ENCODE results near the gene RNF213. TPM values are rescaled to one million over a fixed set of nuclear protein-coding genes. Genes with fewer than 3 reads are reported as not detected.
"Not testable (repeated sequence)": the region's sequence is repeated elsewhere in the genome, so short reads cannot be mapped to it uniquely, and the experiment has no call there.

The RNF213 gene
- total RNA-seq, 1 experiment from 2014 or later, result 44.5 TPM

DNA sequence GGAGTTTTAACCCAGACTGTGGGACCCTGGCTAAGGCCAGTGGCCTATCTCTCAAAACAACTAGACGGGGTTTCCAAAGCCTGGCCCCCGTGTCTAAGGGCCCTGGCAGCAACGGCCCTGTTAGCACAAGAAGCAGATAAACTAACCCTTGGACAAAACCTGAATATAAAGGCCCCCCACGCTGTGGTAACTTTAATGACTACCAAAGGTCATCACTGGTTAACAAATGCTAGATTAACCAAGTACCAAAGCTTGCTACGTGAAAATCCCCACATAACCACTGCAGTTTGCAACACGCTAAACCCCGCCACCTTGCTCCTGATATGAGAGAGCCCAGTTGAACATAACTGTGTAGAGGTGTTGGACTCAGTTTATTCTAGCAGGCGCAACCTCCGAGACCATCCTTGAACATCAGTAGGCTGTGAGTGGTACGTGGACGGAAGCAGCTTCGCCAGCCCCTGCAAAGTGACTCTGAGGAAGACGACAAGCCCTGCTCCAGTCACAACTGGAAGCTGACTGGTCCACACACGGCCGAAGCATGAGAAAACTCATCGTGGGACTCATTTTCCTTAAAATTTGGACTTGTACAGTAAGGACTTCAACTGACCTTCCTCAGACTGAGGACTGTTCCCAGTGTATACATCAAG is 149.9 kb downstream of the RNF213 start:
- BruUV-seq (replicated peaks); intact Hi-C loops (cut with micrococcal nuclease); H3K9ac ChIP-seq (ENCODE audit: low read length); H2AFZ ChIP-seq (ENCODE audit: low read depth, low read length, poor library complexity, severe bottlenecking); H3K4me2 ChIP-seq (ENCODE audit: low read length); ATAC-seq; DNase-seq (ENCODE audit: low read depth, low spot score); H3K27me3 ChIP-seq (ENCODE audit: insufficient read depth, low read length); H3K36me3 ChIP-seq (ENCODE audit: control insufficient read depth in 1 of 2, insufficient read depth in 2 of 2, low read length in 2 of 2); H3K4me3 ChIP-seq (replicated peaks in 1 of 2; ENCODE audit: low read depth in 1 of 2, low read length in 2 of 2); CTCF ChIA-PET; H3K79me2 ChIP-seq (ENCODE audit: insufficient read depth, low read length); H3K9me2 ChIP-seq (ENCODE audit: insufficient read depth); H3K9me3 ChIP-seq (ENCODE audit: control insufficient read depth in 1 of 2, insufficient read depth in 1 of 2, low read depth in 1 of 2, low read length in 2 of 2); POLR2A ChIA-PET; H4K20me1 ChIP-seq (ENCODE audit: insufficient read depth); H3K4me1 ChIP-seq (ENCODE audit: control insufficient read depth in 1 of 2, insufficient read depth in 2 of 2, low read length in 2 of 2); RAD21 ChIA-PET (ENCODE audit: low non-redundant PET in 1 of 2, low total read pairs in 2 of 2, uncharacterized antibody in 2 of 2, unreplicated experiment in 2 of 2); H3K27ac ChIP-seq (ENCODE audit: low read depth, low read length): not testable (repeated sequence)

DNA sequence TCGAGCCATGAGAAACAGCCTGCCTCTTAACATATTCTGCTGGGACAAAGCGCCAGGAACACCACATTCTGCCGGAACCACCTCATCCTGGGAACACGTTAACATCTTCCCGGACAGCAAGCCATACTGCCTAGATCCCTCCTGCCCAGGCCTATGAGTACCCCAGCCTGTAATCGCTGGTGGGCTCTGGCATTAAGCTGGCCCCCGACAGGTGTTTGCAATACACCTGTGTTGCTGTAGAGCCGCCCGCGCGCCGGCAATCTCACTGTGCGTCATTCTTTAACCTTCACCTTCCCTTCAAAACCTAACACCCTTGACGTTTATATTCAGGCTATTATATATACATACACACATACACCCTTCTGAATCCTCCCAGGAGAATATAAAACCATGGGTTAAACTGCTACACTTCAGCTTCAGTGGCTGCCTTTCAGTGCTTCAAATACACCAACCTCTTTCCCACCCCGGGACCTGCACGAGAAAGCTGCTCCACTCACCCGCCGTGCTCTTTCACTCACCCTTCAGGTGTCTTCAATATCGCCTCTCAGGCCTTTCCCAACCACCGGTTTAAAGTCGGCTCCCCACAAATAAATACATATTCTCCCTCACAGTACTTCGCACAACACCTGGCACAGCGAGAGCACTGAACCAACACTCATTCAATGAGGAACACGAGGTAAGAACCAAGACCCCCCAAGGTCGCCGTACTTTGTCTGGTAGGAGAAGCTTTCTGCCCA is 153.3 kb downstream of the RNF213 start:
- no peaks in the 10 kb centered on the region for H3K9me2 ChIP-seq (ENCODE audit: insufficient read depth)
- H3K9me3 ChIP-seq (ENCODE audit: control insufficient read depth in 1 of 2, insufficient read depth in 1 of 2, low read depth in 1 of 2, low read length in 2 of 2), result no peaks in the 10 kb centered on the region
- H3K79me2 ChIP-seq (ENCODE audit: insufficient read depth, low read length), result peaks cover 23% of the 10 kb centered on the region
- TF ChIP-seq RAD21 (IDR thresholded peaks at IDR 0.05; ENCODE audit: low read depth) (no peak), SP1 (IDR thresholded peaks at IDR 0.05; ENCODE audit: low read depth) (no peak), ZNF274 (IDR thresholded peaks at IDR 0.05; ENCODE audit: low read depth, low read length) (no peak), ELF1 (IDR thresholded peaks at IDR 0.05; ENCODE audit: borderline replicate concordance, low read depth) (no peak)
- no peak for ATAC-seq
- peak overlapping the region; percentile 99 to 100 for H3K4me3 ChIP-seq (replicated peaks in 1 of 2; ENCODE audit: low read depth in 1 of 2, low read length in 2 of 2)
- H3K4me1 ChIP-seq (ENCODE audit: control insufficient read depth in 1 of 2, insufficient read depth in 2 of 2, low read length in 2 of 2), result peaks cover 12 to 15% of the 10 kb centered on the region in 2 experiments; a peak in 3 of 4 replicates
- H3K4me2 ChIP-seq (ENCODE audit: low read length), result peak overlapping the region; percentile 92
- ChIA-PET POLR2A (no interaction called here), RAD21 (ENCODE audit: low non-redundant PET in 1 of 2, low total read pairs in 2 of 2, uncharacterized antibody in 2 of 2, unreplicated experiment in 2 of 2) (no interaction called here), CTCF (interaction anchor here (1.4 kb wide), 1 partner anchor 312 kb away, joined by 4 read pairs; the partner anchor contains the start of gene GAA)
- H3K27me3 ChIP-seq (ENCODE audit: insufficient read depth, low read length), result no peaks in the 10 kb centered on the region
- peaks cover 0 to 11% of the 10 kb centered on the region in 2 experiments; a peak in 1 of 4 replicates for H3K36me3 ChIP-seq (ENCODE audit: control insufficient read depth in 1 of 2, insufficient read depth in 2 of 2, low read length in 2 of 2)
- no peak overlapping the region for H2AFZ ChIP-seq (ENCODE audit: low read depth, low read length, poor library complexity, severe bottlenecking)
- H3K27ac ChIP-seq (ENCODE audit: low read depth, low read length), result no peak overlapping the region
- TSS peak; percentile 41 for BruUV-seq (replicated peaks)
- intact Hi-C loops (cut with micrococcal nuclease), result no loop called here
- DNase-seq (ENCODE audit: low read depth, low spot score), result no peak
- H3K9ac ChIP-seq (ENCODE audit: low read length), result peak overlapping the region; percentile 91
- no peaks in the 10 kb centered on the region for H4K20me1 ChIP-seq (ENCODE audit: insufficient read depth)
